Mesenchymal stem cell (in vitro differentiated cells and primary cell): Measurements from ENCODE around the gene SLC35A3.

ENCODE experiments used
- DNase-seq: peaks from one replicate; pipeline ENCODE4 v3.0.0-alpha.2; 2013
- H2AFZ ChIP-seq: one replicate; pipeline ENCODE4 v1.6.1; 2013; ENCODE audit warnings: low read depth, mild to moderate bottlenecking, control low read depth, inconsistent platforms, low read length, moderate library complexity
- H2AK5ac ChIP-seq: 2 replicates; pipeline ENCODE4 v1.6.1; 2013; ENCODE audit warnings: low read length, moderate library complexity, mild to moderate bottlenecking, inconsistent platforms; ENCODE audit not compliant: severe bottlenecking
- H2BK120ac ChIP-seq: one replicate; pipeline ENCODE4 v1.6.1; 2013; ENCODE audit warnings: low read depth, mild to moderate bottlenecking, inconsistent platforms, low read length, moderate library complexity
- H2BK12ac ChIP-seq, 2 experiments: one replicate each; pipeline ENCODE4 v1.6.1; 2013; ENCODE audit warnings: inconsistent platforms in 2 of 2, low read length in 2 of 2, mild to moderate bottlenecking in 2 of 2, moderate library complexity in 2 of 2, control low read depth in 1 of 2
- H2BK15ac ChIP-seq: one replicate; pipeline ENCODE4 v1.6.1; 2013; ENCODE audit warnings: mild to moderate bottlenecking, low read depth, inconsistent platforms; ENCODE audit not compliant: poor library complexity, severe bottlenecking
- H2BK5ac ChIP-seq: 2 replicates; pipeline ENCODE4 v1.6.1; 2013; ENCODE audit warnings: low read depth, mild to moderate bottlenecking, low read length, control low read depth, inconsistent platforms; ENCODE audit not compliant: poor library complexity, severe bottlenecking
- H3K14ac ChIP-seq, 2 experiments: one replicate each; pipeline ENCODE4 v1.6.1; 2013; ENCODE audit warnings: inconsistent platforms in 2 of 2, low read length in 2 of 2, control low read depth in 1 of 2, mild to moderate bottlenecking in 1 of 2, moderate library complexity in 1 of 2
- H3K18ac ChIP-seq, 2 experiments: one replicate each; pipeline ENCODE4 v1.6.1; 2013; ENCODE audit warnings: inconsistent platforms in 2 of 2, low read length in 2 of 2, control low read depth in 1 of 2, low read depth in 1 of 2, mild to moderate bottlenecking in 1 of 2
- H3K23ac ChIP-seq, 2 experiments: one replicate each; pipeline ENCODE4 v1.6.1; 2013; ENCODE audit warnings: inconsistent platforms in 2 of 2, low read length in 2 of 2, mild to moderate bottlenecking in 2 of 2, moderate library complexity in 2 of 2, control low read depth in 1 of 2
- H3K27ac ChIP-seq: 2 replicates; pipeline ENCODE4 v1.5.1; 2013; ENCODE audit warnings: mild to moderate bottlenecking, moderate library complexity, low read length, control low read depth, inconsistent platforms; ENCODE audit not compliant: poor library complexity, severe bottlenecking
- H3K27me3 ChIP-seq, 2 experiments: 2 replicates each; pipeline versions ENCODE4 v1.6.1 to v1.7.0; 2013; ENCODE audit warnings: low read length in 2 of 2, mild to moderate bottlenecking in 2 of 2, moderate library complexity in 2 of 2, control low read depth in 1 of 2, inconsistent platforms in 1 of 2; ENCODE audit not compliant: control insufficient read depth in 1 of 2, insufficient read depth in 1 of 2
- H3K36me3 ChIP-seq, 2 experiments: 2 replicates each; pipeline versions ENCODE4 v1.6.1 to v1.7.0; 2013; ENCODE audit warnings: low read length in 2 of 2, control low read depth in 1 of 2, inconsistent platforms in 1 of 2, low read depth in 1 of 2, mild to moderate bottlenecking in 1 of 2; ENCODE audit not compliant: insufficient read depth in 2 of 2, control insufficient read depth in 1 of 2
- H3K4ac ChIP-seq, 2 experiments: one replicate each; pipeline ENCODE4 v1.6.1; 2013; ENCODE audit warnings: inconsistent platforms in 2 of 2, low read length in 2 of 2, mild to moderate bottlenecking in 2 of 2, moderate library complexity in 2 of 2, control low read depth in 1 of 2, low read depth in 1 of 2
- H3K4me1 ChIP-seq: 2 replicates; pipeline ENCODE4 v1.6.1; 2013; ENCODE audit warnings: low read depth, low read length, control low read depth; ENCODE audit not compliant: control insufficient read depth, insufficient read depth
- H3K4me2 ChIP-seq: 2 replicates; pipeline ENCODE4 v1.6.1; 2013; ENCODE audit warnings: low read length, mild to moderate bottlenecking, inconsistent platforms; ENCODE audit not compliant: poor library complexity, severe bottlenecking
- H3K4me3 ChIP-seq, 2 experiments: 2 replicates each; pipeline versions ENCODE4 v1.5.1 to v1.7.0; 2013; ENCODE audit warnings: low read length in 2 of 2, mild to moderate bottlenecking in 2 of 2, control low read depth in 1 of 2, low read depth in 1 of 2; ENCODE audit not compliant: insufficient read depth in 1 of 2
- H3K79me1 ChIP-seq: replicated peaks from 2 replicates; pipeline ENCODE4 v1.6.1; 2013; ENCODE audit warnings: mild to moderate bottlenecking, control low read depth, low read length, inconsistent platforms; ENCODE audit not compliant: poor library complexity, severe bottlenecking
- H3K9ac ChIP-seq: 2 replicates; pipeline ENCODE4 v1.7.0; 2013; ENCODE audit warnings: mild to moderate bottlenecking, low read length, moderate library complexity
- H3K9me3 ChIP-seq: 2 replicates; pipeline ENCODE4 v1.7.0; 2013; ENCODE audit warnings: mild to moderate bottlenecking, low read length; ENCODE audit not compliant: control insufficient read depth
- H4K8ac ChIP-seq: one replicate; pipeline ENCODE4 v1.6.1; 2013; ENCODE audit warnings: inconsistent platforms, mild to moderate bottlenecking, low read length, moderate library complexity
- H4K91ac ChIP-seq: one replicate; pipeline ENCODE4 v1.6.1; 2013; ENCODE audit warnings: mild to moderate bottlenecking, low read length, inconsistent platforms
- WGBS: methylation state at CpG from one replicate; pipeline ENCODE4 v1.1.7; 2013; ENCODE audit warnings: mixed read lengths; 5-methylcytosine and 5-hydroxymethylcytosine counted together

SLC35A3 gene

DNA sequence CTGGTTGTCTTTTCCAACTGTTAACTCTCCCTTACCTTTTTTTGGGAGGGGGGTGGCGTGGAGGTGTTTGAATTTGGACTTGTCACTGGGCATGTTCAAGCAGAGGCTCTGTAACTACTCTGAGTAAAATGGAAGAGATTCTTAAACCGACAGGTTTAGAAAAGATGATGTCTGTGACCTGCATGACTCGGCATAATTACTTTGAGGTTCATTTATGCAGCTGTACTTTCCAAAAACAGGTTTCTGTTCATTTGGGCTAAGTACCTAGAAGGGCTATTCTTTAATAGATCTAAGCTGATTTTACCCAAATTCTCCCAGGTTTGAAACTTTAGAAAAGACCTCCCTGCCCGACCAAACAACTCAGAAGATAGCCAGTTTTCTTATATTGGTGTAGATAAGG is 80.3 kb downstream of the SLC35A3 start:
- Histone ChIP-seq H3K9me3 (no peaks in the 10 kb centered on the region), H4K8ac (no peak overlapping the region), H4K91ac (no peak overlapping the region), H3K36me3 (peaks cover 3 to 17% of the 10 kb centered on the region in 2 experiments), H2BK15ac (no peak overlapping the region), H2BK5ac (no peak overlapping the region), H3K79me1 (peaks cover 10% of the 10 kb centered on the region), H3K18ac (no peak overlapping the region), H2AFZ (no peak overlapping the region), H2BK12ac (no peak overlapping the region), H3K4ac (no peak overlapping the region), H3K4me3 (no peak overlapping the region), H3K27ac (no peak overlapping the region), H3K23ac (no peak overlapping the region), H3K4me2 (no peak overlapping the region), H2AK5ac (no peak overlapping the region), H3K27me3 (no peaks in the 10 kb centered on the region), H3K9ac (no peak overlapping the region), H3K14ac (no peak overlapping the region), H2BK120ac (no peak overlapping the region), H3K4me1 (no peaks in the 10 kb centered on the region)
- WGBS, result 100% methylated on average over 3 of the region's 4 CpGs
- no peak for DNase-seq

- Histone ChIP-seq H3K4ac (no peak overlapping the region), H2AFZ (no peak overlapping the region), H2AK5ac (no peak overlapping the region), H3K9me3 (no peaks in the 10 kb centered on the region), H3K4me2 (no peak overlapping the region), H4K8ac (no peak overlapping the region), H2BK12ac (no peak overlapping the region), H3K14ac (no peak overlapping the region), H3K27ac (no peak overlapping the region), H2BK120ac (no peak overlapping the region), H4K91ac (no peak overlapping the region), H3K4me1 (no peaks in the 10 kb centered on the region), H3K4me3 (no peak overlapping the region), H3K79me1 (peaks cover 12% of the 10 kb centered on the region), H3K18ac (no peak overlapping the region), H2BK5ac (no peak overlapping the region), H2BK15ac (no peak overlapping the region), H3K36me3 (peaks cover 3 to 17% of the 10 kb centered on the region in 2 experiments), H3K9ac (no peak overlapping the region), H3K23ac (no peak overlapping the region), H3K27me3 (no peaks in the 10 kb centered on the region)
- 100% methylated on average over 2 of the region's 4 CpGs for WGBS
- DNase-seq, result no peak
Observed at GRCh38 chr1:100051401-100051800, 81.6 kb downstream of the SLC35A3 start.

GRCh38 chr1:100051893-100052292 is 82.1 kb downstream of the SLC35A3 start:
- no peak overlapping the region for H2BK5ac ChIP-seq
- no peak overlapping the region for H3K18ac ChIP-seq
- H2BK15ac ChIP-seq, result no peak overlapping the region
- H2BK12ac ChIP-seq, result no peak overlapping the region
- no peaks in the 10 kb centered on the region for H3K4me1 ChIP-seq
- H3K79me1 ChIP-seq, result peaks cover 12% of the 10 kb centered on the region
- no peak overlapping the region for H3K9ac ChIP-seq
- peaks cover 3 to 18% of the 10 kb centered on the region in 2 experiments for H3K36me3 ChIP-seq
- H2AFZ ChIP-seq, result no peak overlapping the region
- WGBS, result 97% methylated on average over 1 of the region's 1 CpG
- no peak overlapping the region for H2AK5ac ChIP-seq
- no peak overlapping the region for H3K4ac ChIP-seq
- no peak overlapping the region for H4K91ac ChIP-seq
- no peak overlapping the region for H3K4me2 ChIP-seq
- H3K14ac ChIP-seq, result no peak overlapping the region
- no peak overlapping the region for H2BK120ac ChIP-seq
- no peaks in the 10 kb centered on the region for H3K27me3 ChIP-seq
- no peak overlapping the region for H4K8ac ChIP-seq
- no peak overlapping the region for H3K23ac ChIP-seq
- H3K4me3 ChIP-seq, result no peak overlapping the region
- no peaks in the 10 kb centered on the region for H3K9me3 ChIP-seq
- DNase-seq, result no peak
- H3K27ac ChIP-seq, result no peak overlapping the region

DNA sequence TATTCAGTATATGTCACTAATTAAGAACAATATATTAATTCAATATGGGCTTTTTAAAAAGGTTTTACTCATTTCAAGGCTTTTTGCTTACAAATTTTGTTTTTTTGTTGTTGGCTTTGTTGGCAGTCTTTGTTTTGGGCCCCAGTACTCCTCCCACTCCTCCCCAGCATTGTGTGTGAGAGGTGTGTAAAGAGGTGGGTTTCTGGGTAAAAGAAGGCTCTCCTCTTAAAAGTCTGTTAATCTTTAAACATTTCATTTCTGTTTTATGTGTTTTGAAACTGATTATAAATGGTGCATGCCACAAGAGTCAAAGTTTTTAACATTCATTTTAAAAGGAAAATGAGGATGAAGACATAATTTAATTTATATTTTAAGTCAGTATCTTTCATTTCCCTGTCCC is 83.3 kb downstream of the SLC35A3 start:
- no peak overlapping the region for H2AK5ac ChIP-seq
- no peaks in the 10 kb centered on the region for H3K4me1 ChIP-seq
- H3K18ac ChIP-seq, result no peak overlapping the region
- H2BK12ac ChIP-seq, result no peak overlapping the region
- no peak overlapping the region for H2BK5ac ChIP-seq
- H3K27me3 ChIP-seq, result no peaks in the 10 kb centered on the region
- H3K27ac ChIP-seq, result no peak overlapping the region
- DNase-seq, result no peak
- H3K4me2 ChIP-seq, result no peak overlapping the region
- H3K79me1 ChIP-seq, result peaks cover 17% of the 10 kb centered on the region
- no peak overlapping the region for H2BK120ac ChIP-seq
- no peak overlapping the region for H2AFZ ChIP-seq
- no peak overlapping the region for H3K9ac ChIP-seq
- H3K23ac ChIP-seq, result no peak overlapping the region
- H3K14ac ChIP-seq, result no peak overlapping the region
- H3K4me3 ChIP-seq, result no peak overlapping the region
- no peaks in the 10 kb centered on the region for H3K9me3 ChIP-seq
- no peak overlapping the region for H4K91ac ChIP-seq
- no peak overlapping the region for H3K4ac ChIP-seq
- no peak overlapping the region for H4K8ac ChIP-seq
- no peak overlapping the region for H2BK15ac ChIP-seq
- peaks cover 3 to 27% of the 10 kb centered on the region in 2 experiments for H3K36me3 ChIP-seq
